Activated T-helper 2 cell treated with anti-CD3 and anti-CD28 coated beads, Interferon-gamma antibody, Interleukin-2, Interleukin-4, amounts not matched to agents 10 μg/mL and 5 μg/mL and 100 μg/mL, durations not matched to agents 14 hours and 24 hours and 36 hours (primary cell): ENCODE measurements around the gene OAS2. TPM values are rescaled to one million over a fixed set of nuclear protein-coding genes. Genes with fewer than 3 reads are reported as not detected.
"Not testable (repeated sequence)": the region's sequence is repeated elsewhere in the genome, so short reads cannot be mapped to it uniquely, and the experiment has no call there.

ENCODE experiments used
- DNase-seq: peaks from one replicate; pipeline ENCODE4 v3.0.0; 2021; ENCODE audit warnings: low spot score
- H3K27ac Mint-ChIP-seq: one replicate; pipeline ENCODE4 v1.8.0; 2021; ENCODE audit warnings: mixed read lengths
- H3K27me3 Mint-ChIP-seq: one replicate; pipeline ENCODE4 v1.8.0; 2021; ENCODE audit warnings: low read depth, mixed read lengths
- H3K36me3 Mint-ChIP-seq: one replicate; pipeline ENCODE4 v1.8.0; 2021; ENCODE audit warnings: low read depth, mixed read lengths
- H3K4me1 Mint-ChIP-seq: one replicate; pipeline ENCODE4 v1.8.0; 2021; ENCODE audit warnings: low read depth, mixed read lengths
- H3K4me3 Mint-ChIP-seq: one replicate; pipeline ENCODE4 v1.8.0; 2021; ENCODE audit warnings: low read depth, mild to moderate bottlenecking, moderate library complexity, mixed read lengths
- H3K9me3 Mint-ChIP-seq: one replicate; pipeline ENCODE4 v1.8.0; 2021; ENCODE audit warnings: mixed read lengths
- intact Hi-C: fragments of 100-400 bp; cut with micrococcal nuclease; formaldehyde crosslinking; loops from one replicate; pipeline ENCODE4 v1.15.1; 2023
- total RNA-seq: library from RNA; stranded (reverse); gene quantifications from 2 replicates; pipeline ENCODE4 v1.2.3, GENCODE V29; 2022

Gene OAS2
- total RNA-seq, 1 donor from 2014 or later: 88.3 TPM

DNA sequence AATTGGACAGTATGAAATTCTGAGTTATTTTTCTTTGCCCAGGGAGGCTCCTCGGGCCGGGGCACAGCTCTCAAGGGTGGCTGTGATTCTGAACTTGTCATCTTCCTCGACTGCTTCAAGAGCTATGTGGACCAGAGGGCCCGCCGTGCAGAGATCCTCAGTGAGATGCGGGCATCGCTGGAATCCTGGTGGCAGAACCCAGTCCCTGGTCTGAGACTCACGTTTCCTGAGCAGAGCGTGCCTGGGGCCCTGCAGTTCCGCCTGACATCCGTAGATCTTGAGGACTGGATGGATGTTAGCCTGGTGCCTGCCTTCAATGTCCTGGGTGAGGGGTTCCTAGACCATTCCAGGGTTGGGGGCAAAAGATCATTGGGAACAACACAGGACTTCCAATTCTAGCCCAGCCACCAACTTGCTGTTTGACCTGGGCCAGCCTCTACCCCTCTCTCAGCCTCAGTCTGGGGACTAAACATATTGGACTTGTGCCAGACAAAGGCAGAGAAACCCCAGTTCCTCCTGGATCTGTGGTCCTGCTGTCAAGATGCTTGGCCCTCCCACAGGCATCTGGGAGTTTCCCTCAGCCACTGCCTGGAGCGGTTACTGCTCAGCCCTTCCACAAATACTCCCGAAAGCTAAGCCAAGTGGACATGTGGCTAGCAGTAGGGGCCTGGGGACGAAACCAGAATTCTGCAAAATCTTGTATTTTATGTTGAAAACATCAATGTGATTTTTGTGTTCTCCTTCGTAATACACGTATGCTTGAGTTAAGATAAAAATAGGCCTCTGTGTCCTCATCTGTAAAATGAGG lies 36.6 kb upstream of the OAS2 start:
- H3K4me1 Mint-ChIP-seq: peaks cover 37% of the 10 kb centered on the region
- peak overlapping the region; percentile 7 for H3K27ac Mint-ChIP-seq
- no peaks in the 10 kb centered on the region for H3K9me3 Mint-ChIP-seq
- no peak for DNase-seq
- H3K27me3 Mint-ChIP-seq: no peaks in the 10 kb centered on the region
- intact Hi-C loops: no loop called here
- H3K4me3 Mint-ChIP-seq: no peak overlapping the region
- H3K36me3 Mint-ChIP-seq: peaks cover 37% of the 10 kb centered on the region

DNA sequence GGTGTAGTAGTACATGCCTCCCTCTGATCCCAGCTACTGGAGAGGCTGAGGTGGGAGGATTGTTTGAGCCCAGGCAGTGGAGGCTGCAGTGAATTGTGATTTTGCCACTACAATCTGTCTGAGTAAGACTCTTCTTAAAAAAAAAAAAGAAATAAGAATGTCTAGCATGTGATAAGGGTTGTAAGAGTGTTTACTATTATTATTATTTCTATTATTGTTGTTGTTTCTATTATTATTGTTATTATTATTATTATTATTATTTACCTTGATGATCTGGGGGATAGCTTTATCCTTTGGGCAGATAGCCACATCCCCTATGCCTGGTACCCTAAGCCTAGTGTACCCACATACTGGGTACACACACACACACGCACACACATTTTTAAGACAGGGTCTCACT lies 35.7 kb upstream of the OAS2 start:
- Mint-ChIP-seq H3K27me3 (no peaks in the 10 kb centered on the region), H3K4me1 (peaks cover 30% of the 10 kb centered on the region), H3K36me3 (peaks cover 45% of the 10 kb centered on the region), H3K27ac (no peak overlapping the region), H3K4me3 (no peak overlapping the region), H3K9me3 (no peaks in the 10 kb centered on the region)
- DNase-seq: no peak
- intact Hi-C loops: no loop called here

DNA sequence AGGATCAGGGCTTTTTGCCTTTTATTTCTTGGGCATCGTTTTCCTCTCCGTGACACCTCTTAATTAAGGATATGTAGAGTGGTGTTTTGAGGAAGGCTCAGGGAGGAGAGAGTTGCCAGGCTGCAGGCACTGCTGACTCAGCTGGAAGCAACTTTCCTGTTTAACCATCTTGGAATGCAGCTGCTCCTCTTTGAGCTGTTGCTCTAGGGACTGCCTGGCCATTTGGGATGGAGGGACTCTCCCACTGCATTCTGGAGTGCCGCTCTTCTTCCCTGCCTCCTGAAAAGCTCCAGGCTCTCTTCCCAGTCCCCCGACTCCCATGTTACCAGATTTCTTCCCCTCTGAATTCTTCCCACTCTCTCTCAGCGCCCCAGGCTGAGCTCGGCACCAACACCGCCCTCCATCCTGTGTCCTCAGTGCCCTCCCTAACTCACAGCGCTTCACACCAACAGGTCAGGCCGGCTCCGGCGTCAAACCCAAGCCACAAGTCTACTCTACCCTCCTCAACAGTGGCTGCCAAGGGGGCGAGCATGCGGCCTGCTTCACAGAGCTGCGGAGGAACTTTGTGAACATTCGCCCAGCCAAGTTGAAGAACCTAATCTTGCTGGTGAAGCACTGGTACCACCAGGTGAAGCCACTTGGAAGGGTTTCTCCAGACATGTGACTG lies 34.2 kb upstream of the OAS2 start:
- Mint-ChIP-seq H3K27ac (no peak overlapping the region), H3K36me3 (peaks cover 48% of the 10 kb centered on the region), H3K27me3 (no peaks in the 10 kb centered on the region), H3K9me3 (no peaks in the 10 kb centered on the region), H3K4me3 (no peak overlapping the region), H3K4me1 (peaks cover 20% of the 10 kb centered on the region)
- intact Hi-C loops: no loop called here
- no peak for DNase-seq

DNA sequence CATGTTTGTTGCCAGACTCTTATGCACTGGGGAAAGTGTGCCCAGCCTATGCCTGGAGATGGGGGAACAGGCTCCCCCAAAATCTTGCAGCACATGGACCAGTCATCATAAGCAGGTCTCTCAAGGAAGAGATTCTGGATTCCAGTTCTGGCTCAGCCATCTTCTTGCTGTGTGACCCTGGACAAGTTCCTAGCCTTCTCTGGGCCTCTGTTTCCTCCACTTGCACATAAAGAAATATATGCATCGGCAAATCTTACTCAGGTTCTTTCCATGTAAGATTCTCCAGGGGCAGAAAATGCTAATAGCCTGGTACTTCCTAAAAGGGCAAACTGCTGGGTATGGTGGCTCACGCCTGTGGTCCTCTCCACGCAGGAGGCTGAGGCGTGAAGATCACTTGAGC lies 32.8 kb upstream of the OAS2 start:
- H3K36me3 Mint-ChIP-seq: peaks cover 52% of the 10 kb centered on the region
- H3K4me1 Mint-ChIP-seq: peaks cover 7% of the 10 kb centered on the region
- H3K4me3 Mint-ChIP-seq: no peak overlapping the region

DNA sequence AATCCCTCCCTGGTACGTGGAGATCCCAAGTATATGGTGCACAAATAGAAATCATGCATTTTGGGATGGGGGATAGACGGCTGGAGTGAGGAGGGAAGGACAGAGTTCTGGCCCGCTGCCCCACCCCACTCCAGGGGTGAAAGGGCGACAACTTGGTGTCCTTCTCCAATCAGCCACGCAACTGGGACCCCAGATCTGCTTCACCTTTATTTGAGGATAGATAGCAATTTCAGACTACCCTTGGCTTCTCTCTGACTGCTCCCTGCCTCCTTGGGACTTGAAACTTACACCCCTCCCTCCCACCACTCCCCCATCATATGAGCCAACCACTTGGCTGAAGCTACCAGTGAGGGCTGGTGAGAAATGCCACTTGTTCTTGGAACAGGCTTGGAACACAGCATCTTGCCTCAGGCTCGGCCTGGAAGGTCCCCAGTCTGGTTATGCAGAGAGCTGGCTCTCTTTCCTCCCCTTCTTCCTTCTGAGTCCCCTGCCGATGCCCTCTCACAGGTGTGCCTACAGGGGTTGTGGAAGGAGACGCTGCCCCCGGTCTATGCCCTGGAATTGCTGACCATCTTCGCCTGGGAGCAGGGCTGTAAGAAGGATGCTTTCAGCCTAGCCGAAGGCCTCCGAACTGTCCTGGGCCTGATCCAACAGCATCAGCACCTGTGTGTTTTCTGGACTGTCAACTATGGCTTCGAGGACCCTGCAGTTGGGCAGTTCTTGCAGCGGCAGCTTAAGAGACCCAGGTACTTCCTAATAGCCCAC lies 31.9 kb upstream of the OAS2 start:
- no peak overlapping the region for H3K27ac Mint-ChIP-seq
- H3K27me3 Mint-ChIP-seq: no peaks in the 10 kb centered on the region
- H3K36me3 Mint-ChIP-seq: peaks cover 55% of the 10 kb centered on the region
- no peak for DNase-seq
- H3K9me3 Mint-ChIP-seq: no peaks in the 10 kb centered on the region
- peaks cover 7% of the 10 kb centered on the region for H3K4me1 Mint-ChIP-seq
- intact Hi-C loops: no loop called here
- H3K4me3 Mint-ChIP-seq: no peak overlapping the region

More for the DNA sequence above, 32.8 kb upstream of the OAS2 start:
- intact Hi-C loops: no loop called here
- H3K27ac Mint-ChIP-seq: no peak overlapping the region
- no peak for DNase-seq
- H3K9me3 Mint-ChIP-seq: no peaks in the 10 kb centered on the region
- no peaks in the 10 kb centered on the region for H3K27me3 Mint-ChIP-seq

DNA sequence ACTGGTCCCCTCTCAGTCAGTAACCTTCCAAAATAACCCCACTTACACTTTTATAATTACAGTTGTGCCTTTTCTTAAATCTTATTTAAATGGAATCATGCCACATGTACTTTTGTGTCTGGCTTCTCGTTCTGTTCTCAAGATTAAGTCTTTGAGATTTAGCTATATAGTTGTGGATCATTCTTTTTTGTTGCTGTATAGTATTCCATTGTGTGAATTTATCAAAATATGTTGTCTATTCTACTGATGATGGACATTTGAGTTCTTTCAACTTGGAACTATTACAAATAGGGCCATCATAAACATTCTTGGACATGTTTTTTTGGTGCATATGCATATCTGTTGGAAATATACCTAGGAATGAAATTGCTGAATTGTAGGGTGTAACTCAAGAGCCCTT lies 31.0 kb upstream of the OAS2 start:
- Mint-ChIP-seq H3K9me3 (no peaks in the 10 kb centered on the region), H3K4me1 (peaks cover 4% of the 10 kb centered on the region), H3K27ac (no peak overlapping the region), H3K36me3 (peaks cover 54% of the 10 kb centered on the region), H3K4me3 (no peak overlapping the region), H3K27me3 (no peaks in the 10 kb centered on the region)
- no peak for DNase-seq
- intact Hi-C loops: no loop called here

DNA sequence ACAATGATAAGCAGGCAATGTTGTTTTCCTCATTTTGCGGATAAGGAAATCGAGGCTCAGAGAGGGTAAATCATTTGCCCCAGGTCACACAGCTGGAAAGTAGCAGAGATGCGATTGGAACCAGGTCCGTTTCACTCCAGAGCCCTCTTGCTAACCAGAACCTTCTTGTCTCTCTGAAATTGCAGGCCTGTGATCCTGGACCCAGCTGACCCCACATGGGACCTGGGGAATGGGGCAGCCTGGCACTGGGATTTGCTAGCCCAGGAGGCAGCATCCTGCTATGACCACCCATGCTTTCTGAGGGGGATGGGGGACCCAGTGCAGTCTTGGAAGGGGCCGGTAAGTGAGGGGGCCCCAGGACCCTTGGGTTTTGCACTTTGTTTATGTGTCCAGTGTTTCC lies 30.6 kb upstream of the OAS2 start:
- intact Hi-C loops: no loop called here
- Mint-ChIP-seq H3K4me3 (no peak overlapping the region), H3K9me3 (no peaks in the 10 kb centered on the region), H3K27ac (no peak overlapping the region), H3K36me3 (peaks cover 56% of the 10 kb centered on the region), H3K4me1 (peaks cover 4% of the 10 kb centered on the region), H3K27me3 (no peaks in the 10 kb centered on the region)
- no peak for DNase-seq

DNA sequence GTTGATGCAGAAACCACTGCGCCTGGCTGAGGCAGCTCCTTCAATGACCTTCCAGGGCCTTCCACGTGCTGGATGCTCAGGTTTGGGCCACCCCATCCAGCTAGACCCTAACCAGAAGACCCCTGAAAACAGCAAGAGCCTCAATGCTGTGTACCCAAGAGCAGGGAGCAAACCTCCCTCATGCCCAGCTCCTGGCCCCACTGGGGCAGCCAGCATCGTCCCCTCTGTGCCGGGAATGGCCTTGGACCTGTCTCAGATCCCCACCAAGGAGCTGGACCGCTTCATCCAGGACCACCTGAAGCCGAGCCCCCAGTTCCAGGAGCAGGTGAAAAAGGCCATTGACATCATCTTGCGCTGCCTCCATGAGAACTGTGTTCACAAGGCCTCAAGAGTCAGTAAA lies 29.5 kb upstream of the OAS2 start:
- Mint-ChIP-seq H3K36me3 (peaks cover 64% of the 10 kb centered on the region), H3K4me1 (peaks cover 4% of the 10 kb centered on the region), H3K4me3 (no peak overlapping the region), H3K9me3 (no peaks in the 10 kb centered on the region), H3K27me3 (no peaks in the 10 kb centered on the region), H3K27ac (no peak overlapping the region)
- intact Hi-C loops: no loop called here
- no peak for DNase-seq

DNA sequence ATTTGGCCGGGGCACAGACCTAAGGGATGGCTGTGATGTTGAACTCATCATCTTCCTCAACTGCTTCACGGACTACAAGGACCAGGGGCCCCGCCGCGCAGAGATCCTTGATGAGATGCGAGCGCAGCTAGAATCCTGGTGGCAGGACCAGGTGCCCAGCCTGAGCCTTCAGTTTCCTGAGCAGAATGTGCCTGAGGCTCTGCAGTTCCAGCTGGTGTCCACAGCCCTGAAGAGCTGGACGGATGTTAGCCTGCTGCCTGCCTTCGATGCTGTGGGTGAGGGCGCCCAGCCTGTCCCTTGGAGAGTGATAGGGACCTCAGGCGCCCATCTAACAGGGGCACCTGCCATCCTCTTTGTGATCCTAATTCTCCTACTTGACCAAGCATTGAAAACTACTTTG lies 27.6 kb upstream of the OAS2 start:
- intact Hi-C loops: no loop called here
- no peaks in the 10 kb centered on the region for H3K27me3 Mint-ChIP-seq
- no peak for DNase-seq
- H3K36me3 Mint-ChIP-seq: peaks cover 68% of the 10 kb centered on the region
- H3K27ac Mint-ChIP-seq: no peak overlapping the region
- no peak overlapping the region for H3K4me3 Mint-ChIP-seq
- no peaks in the 10 kb centered on the region for H3K9me3 Mint-ChIP-seq
- no peaks in the 10 kb centered on the region for H3K4me1 Mint-ChIP-seq

DNA sequence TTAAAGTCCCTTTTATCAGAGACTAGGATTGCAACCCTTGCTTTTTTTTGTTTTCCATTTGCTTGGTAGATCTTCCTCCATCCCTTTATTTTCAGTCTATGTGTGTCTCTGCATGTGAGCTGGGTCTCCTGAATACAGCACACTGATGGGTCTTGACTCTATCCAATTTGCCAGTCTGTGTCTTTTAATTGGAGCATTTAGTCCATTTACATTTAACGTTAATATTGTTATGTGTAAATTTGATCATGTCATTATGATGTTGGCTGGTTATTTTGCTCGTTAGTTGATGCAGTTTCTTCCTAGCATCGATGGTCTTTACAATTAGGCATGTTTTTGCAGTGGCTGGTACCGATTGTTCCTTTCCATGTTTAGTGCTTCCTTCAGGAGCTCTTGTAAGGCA lies 21.2 kb upstream of the OAS2 start:
- H3K36me3 Mint-ChIP-seq: peaks cover 95% of the 10 kb centered on the region
- peaks cover 10% of the 10 kb centered on the region for H3K4me1 Mint-ChIP-seq
- H3K4me3 Mint-ChIP-seq, H3K9me3 Mint-ChIP-seq, H3K27ac Mint-ChIP-seq, intact Hi-C loops, H3K27me3 Mint-ChIP-seq, DNase-seq: not testable (repeated sequence)

DNA sequence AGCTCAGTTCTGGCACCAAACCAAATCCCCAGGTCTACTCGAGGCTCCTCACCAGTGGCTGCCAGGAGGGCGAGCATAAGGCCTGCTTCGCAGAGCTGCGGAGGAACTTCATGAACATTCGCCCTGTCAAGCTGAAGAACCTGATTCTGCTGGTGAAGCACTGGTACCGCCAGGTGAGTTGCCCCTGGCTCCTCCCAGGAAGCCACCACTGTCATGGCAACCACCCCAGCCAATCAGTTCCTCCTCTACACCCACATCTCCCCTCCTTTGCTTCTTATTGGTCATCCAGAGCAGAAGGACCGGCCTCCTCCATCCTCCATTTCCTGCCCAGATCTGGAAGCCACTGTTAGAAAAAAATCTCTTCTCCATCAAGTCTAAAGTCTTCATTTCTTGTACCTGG lies 17.2 kb upstream of the OAS2 start:
- intact Hi-C loops: no loop called here
- DNase-seq: no peak
- no peaks in the 10 kb centered on the region for H3K27me3 Mint-ChIP-seq
- peaks cover 93% of the 10 kb centered on the region for H3K36me3 Mint-ChIP-seq
- peaks cover 10% of the 10 kb centered on the region for H3K4me1 Mint-ChIP-seq
- H3K27ac Mint-ChIP-seq: no peak overlapping the region
- H3K4me3 Mint-ChIP-seq: no peak overlapping the region
- H3K9me3 Mint-ChIP-seq: peaks cover 8% of the 10 kb centered on the region

DNA sequence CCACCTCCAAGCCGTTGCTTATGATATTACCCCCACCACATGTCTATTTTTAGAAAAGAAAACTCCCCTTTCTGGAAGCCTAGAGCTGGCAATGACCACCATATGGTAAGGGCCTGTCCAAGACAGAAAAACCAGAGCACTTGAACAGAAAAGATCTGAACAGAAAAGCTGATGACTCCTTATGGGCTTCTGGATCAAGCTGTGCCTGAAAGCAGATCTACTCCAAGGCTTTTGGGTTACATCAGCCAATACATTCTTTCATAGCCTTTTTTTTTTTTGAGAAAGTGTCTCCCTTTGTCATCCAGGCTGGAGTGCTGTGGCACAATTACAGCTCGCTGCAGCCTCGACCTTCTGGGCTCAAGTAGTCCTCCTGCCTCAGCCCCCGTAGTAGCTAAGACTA lies 16.8 kb upstream of the OAS2 start:
- Mint-ChIP-seq H3K27ac (no peak overlapping the region), H3K9me3 (peaks cover 8% of the 10 kb centered on the region), H3K36me3 (peaks cover 93% of the 10 kb centered on the region), H3K27me3 (no peaks in the 10 kb centered on the region), H3K4me1 (peaks cover 7% of the 10 kb centered on the region), H3K4me3 (no peak overlapping the region)
- DNase-seq: no peak
- intact Hi-C loops: no loop called here

DNA sequence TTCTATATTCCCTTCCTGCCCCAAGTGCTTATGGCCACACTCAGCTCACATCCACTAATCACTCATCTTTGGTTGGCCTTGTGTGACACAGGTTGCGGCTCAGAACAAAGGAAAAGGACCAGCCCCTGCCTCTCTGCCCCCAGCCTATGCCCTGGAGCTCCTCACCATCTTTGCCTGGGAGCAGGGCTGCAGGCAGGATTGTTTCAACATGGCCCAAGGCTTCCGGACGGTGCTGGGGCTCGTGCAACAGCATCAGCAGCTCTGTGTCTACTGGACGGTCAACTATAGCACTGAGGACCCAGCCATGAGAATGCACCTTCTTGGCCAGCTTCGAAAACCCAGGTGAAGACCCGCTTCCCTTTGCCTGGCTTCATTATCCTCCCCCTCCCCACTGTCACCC lies 15.8 kb upstream of the OAS2 start:
- Mint-ChIP-seq H3K36me3 (peaks cover 87% of the 10 kb centered on the region), H3K4me1 (peaks cover 7% of the 10 kb centered on the region), H3K27ac (no peak overlapping the region), H3K27me3 (no peaks in the 10 kb centered on the region), H3K9me3 (peaks cover 8% of the 10 kb centered on the region), H3K4me3 (no peak overlapping the region)
- DNase-seq: no peak
- intact Hi-C loops: no loop called here
